ENCODE data around the gene NCAPD3. TPM values are rescaled to one million over a fixed set of nuclear protein-coding genes. Genes with fewer than 3 reads are reported as not detected.
A peak's percentile ranks its signal among the peaks of the same experiment; 100 is the strongest.

NCAPD3 gene
- total and polyA plus RNA-seq, 9 of the 15 experiments (the other 6 are each of a cell fraction or from before 2014, with no cell fraction given) = 23.6 to 80.6 (median 58.6) TPM

DNA sequence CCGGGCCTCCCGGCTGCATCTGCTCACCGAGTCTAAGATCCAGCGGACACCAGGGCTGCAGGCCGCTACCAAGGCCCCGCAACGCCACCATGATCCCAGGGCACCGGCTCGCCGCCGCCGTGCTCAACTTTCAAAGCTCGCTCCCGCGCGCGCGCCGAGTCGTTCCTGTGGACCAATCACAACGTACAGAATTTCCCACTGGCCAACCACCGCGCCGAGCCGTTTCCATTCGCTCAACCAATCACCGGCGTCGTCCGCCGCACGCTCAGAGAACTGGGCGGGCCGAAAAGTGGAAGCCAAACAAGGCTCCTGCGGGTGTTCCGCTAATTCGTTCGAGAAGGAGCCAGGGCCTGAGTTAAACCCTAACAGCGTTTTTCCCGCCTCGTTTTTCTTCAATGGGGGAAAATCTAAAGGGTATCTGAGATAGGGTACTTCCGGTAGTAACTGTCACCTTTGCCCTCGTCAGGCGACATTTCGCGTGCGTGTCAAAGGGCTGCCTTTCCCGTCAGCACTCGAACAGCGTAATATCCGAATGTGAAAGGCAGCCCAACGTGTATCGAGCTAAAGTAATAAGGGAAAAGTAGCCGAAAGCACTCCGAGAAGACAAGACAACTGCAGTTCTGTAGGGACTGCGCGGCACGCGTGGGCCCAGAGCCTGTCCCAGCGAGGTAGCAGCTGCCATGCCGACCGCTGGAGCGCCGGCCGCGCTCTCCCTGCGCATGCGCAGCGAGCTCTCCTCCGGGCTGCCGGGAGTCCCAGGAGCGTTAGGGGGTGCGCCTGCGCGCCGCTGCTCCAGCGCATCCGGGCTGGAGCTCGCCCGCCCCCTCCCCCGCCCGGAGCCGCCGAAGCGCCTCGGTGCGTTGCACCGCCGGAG, at the start of gene NCAPD3, which contains the start of gene VPS26B (continued):
- TF ChIP-seq, protein P1, sequence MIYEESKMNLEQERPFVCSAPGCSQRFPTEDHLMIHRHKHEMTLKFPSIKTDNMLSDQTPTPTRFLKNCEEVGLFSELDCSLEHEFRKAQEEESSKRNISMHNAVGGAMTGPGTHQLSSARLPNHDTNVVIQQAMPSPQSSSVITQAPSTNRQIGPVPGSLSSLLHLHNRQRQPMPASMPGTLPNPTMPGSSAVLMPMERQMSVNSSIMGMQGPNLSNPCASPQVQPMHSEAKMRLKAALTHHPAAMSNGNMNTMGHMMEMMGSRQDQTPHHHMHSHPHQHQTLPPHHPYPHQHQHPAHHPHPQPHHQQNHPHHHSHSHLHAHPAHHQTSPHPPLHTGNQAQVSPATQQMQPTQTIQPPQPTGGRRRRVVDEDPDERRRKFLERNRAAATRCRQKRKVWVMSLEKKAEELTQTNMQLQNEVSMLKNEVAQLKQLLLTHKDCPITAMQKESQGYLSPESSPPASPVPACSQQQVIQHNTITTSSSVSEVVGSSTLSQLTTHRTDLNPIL (CRISPR knock-in tag; IDR thresholded peaks at IDR 0.05) = no peak
- TF ChIP-seq ZNF165 (CRISPR knock-in tag; IDR thresholded peaks at IDR 0.05; ENCODE audit: borderline replicate concordance) (no peak), ZSCAN32 (CRISPR knock-in tag; IDR thresholded peaks at IDR 0.05) (no peak), MAZ (CRISPR knock-in tag; conservative IDR thresholded peaks at IDR 0.05 in 1 of 2, IDR thresholded peaks at IDR 0.05 in 1 of 2) (peak; percentile 45 to 87), LCOR (CRISPR knock-in tag; IDR thresholded peaks at IDR 0.05) (0 out of 2 replicates have a peak, but pooled peaks have one; percentile 53), TEAD4 (IDR thresholded peaks at IDR 0.05; ENCODE audit: low read length) (peak; percentile 40; the same call in 1 of the 2 replicates), TEAD4 (CRISPR knock-in tag; IDR thresholded peaks at IDR 0.05; ENCODE audit: borderline replicate concordance) (no peak), RNF2 (IDR thresholded peaks at IDR 0.05) (no peak; the same call in 1 of the 2 replicates), KDM5B (IDR thresholded peaks at IDR 0.05; ENCODE audit: insufficient replicate concordance, low read depth, low read length) (peak; percentile 80), PHF20 (IDR thresholded peaks at IDR 0.05; ENCODE audit: partially characterized antibody) (peak; percentile 73), GTF2F1 (IDR thresholded peaks at IDR 0.05; ENCODE audit: low read depth, low read length) (0 out of 2 replicates have a peak, but pooled peaks have one; percentile 40), CHD4 (IDR thresholded peaks at IDR 0.05; ENCODE audit: insufficient read depth, insufficient replicate concordance, low read depth, low read length, poor library complexity, severe bottlenecking) (no peak), NR4A1 (CRISPR knock-in tag; IDR thresholded peaks at IDR 0.05) (no peak), NR4A1 (tag; IDR thresholded peaks at IDR 0.05) (peak; percentile 72), FOXK1 (CRISPR knock-in tag; IDR thresholded peaks at IDR 0.05; ENCODE audit: borderline replicate concordance) (no peak), ZNF444 (CRISPR knock-in tag; IDR thresholded peaks at IDR 0.05) (peak; percentile 80), GTF2E2 (tag; IDR thresholded peaks at IDR 0.05) (no peak; the same call in 1 of the 2 replicates), NFIC (IDR thresholded peaks at IDR 0.05) (peak; percentile 35; the same call in 1 of the 2 replicates), EWSR1 (IDR thresholded peaks at IDR 0.05; ENCODE audit: borderline replicate concordance, low read depth, partially characterized antibody) (no peak), C11orf30 (IDR thresholded peaks at IDR 0.05; ENCODE audit: low read depth) (peak; percentile 48), TARDBP (IDR thresholded peaks at IDR 0.05) (no peak)
- TF ChIP-seq, protein P2, sequence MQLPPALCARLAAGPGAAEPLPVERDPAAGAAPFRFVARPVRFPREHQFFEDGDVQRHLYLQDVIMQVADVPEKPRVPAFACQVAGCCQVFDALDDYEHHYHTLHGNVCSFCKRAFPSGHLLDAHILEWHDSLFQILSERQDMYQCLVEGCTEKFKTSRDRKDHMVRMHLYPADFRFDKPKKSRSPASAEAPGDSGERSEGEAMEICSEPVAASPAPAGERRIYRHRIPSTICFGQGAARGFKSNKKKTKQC (CRISPR knock-in tag; IDR thresholded peaks at IDR 0.05) = peak; percentile 62; the same call in 1 of the 2 replicates
- TF ChIP-seq, protein P3, sequence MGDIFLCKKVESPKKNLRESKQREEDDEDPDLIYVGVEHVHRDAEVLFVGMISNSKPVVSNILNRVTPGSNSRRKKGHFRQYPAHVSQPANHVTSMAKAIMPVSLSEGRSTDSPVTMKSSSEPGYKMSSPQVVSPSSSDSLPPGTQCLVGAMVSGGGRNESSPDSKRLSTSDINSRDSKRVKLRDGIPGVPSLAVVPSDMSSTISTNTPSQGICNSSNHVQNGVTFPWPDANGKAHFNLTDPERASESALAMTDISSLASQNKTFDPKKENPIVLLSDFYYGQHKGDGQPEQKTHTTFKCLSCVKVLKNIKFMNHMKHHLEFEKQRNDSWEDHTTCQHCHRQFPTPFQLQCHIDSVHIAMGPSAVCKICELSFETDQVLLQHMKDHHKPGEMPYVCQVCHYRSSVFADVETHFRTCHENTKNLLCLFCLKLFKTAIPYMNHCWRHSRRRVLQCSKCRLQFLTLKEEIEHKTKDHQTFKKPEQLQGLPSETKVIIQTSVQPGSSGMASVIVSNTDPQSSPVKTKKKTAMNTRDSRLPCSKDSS (IDR thresholded peaks at IDR 0.05; ENCODE audit: low read depth, partially characterized antibody) = no peak
- TF ChIP-seq, protein P4, sequence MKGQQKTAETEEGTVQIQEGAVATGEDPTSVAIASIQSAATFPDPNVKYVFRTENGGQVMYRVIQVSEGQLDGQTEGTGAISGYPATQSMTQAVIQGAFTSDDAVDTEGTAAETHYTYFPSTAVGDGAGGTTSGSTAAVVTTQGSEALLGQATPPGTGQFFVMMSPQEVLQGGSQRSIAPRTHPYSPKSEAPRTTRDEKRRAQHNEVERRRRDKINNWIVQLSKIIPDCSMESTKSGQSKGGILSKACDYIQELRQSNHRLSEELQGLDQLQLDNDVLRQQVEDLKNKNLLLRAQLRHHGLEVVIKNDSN (CRISPR knock-in tag; IDR thresholded peaks at IDR 0.05) = no peak; the same call in 1 of the 2 replicates
